Hematopoietic multipotent progenitor cell treated with erythropoietin and hydrocortisone succinate and interleukin-3 and kit ligand, for 17 days (in vitro differentiated cells): ENCODE data around the gene IPO13.

Source experiments
- DNase-seq: peaks from one replicate; pipeline ENCODE4 v3.0.0-alpha.2; 2015; ENCODE audit warnings: low spot score

The IPO13 gene

GRCh38 chr1:43951021-43951985 lies 4.6 kb downstream of the IPO13 start:
- DNase-seq: no peak

GRCh38 chr1:43952731-43953346 lies 6.1 kb downstream of the IPO13 start:
- no peak for DNase-seq

- DNase-seq: no peak
Measured at GRCh38 chr1:43953361-43953760, 6.6 kb downstream of the IPO13 start.

- no peak for DNase-seq
Measured at GRCh38 chr1:43954036-43954435, 7.3 kb downstream of the IPO13 start.

- no peak for DNase-seq
Measured at GRCh38 chr1:43956234-43956633, 9.5 kb downstream of the IPO13 start.

- no peak for DNase-seq
Measured at GRCh38 chr1:43957407-43958040, 10.8 kb downstream of the IPO13 start.

- DNase-seq: no peak
Measured at GRCh38 chr1:43958351-43959255, 11.9 kb downstream of the IPO13 start.

- no peak for DNase-seq
Measured at GRCh38 chr1:43960798-43961197, 14.0 kb downstream of the IPO13 start.

GRCh38 chr1:43961692-43962091 lies 14.9 kb downstream of the IPO13 start:
- no peak for DNase-seq

GRCh38 chr1:43962324-43962723 lies 15.6 kb downstream of the IPO13 start:
- DNase-seq: no peak

GRCh38 chr1:43963006-43963405 lies 16.3 kb downstream of the IPO13 start:
- DNase-seq: no peak

- DNase-seq: no peak
Measured at GRCh38 chr1:43963890-43964289, 17.1 kb downstream of the IPO13 start.

GRCh38 chr1:43965316-43965715 lies 18.6 kb downstream of the IPO13 start:
- DNase-seq: no peak

GRCh38 chr1:43968348-43968948 lies 21.7 kb downstream of the IPO13 start:
- DNase-seq: no peak

- no peak for DNase-seq
Measured at GRCh38 chr1:43969416-43969745, 22.6 kb downstream of the IPO13 start.

- DNase-seq: peak; percentile 91
Measured at GRCh38 chr1:43969746-43970466, 23.2 kb downstream of the IPO13 start, which contains the start of gene DPH2. Gene DPH2 (plus strand): TSS chr1:43970010. CDS start chr1:43970176, 166 bp downstream.

GRCh38 chr1:43970502-43970901 lies 23.8 kb downstream of the IPO13 start:
- no peak for DNase-seq

- no peak for DNase-seq
Measured at GRCh38 chr1:43970911-43971310, 24.2 kb downstream of the IPO13 start.

- no peak for DNase-seq
Measured at GRCh38 chr1:43971336-43971980, 24.7 kb downstream of the IPO13 start.

- no peak for DNase-seq
Measured at GRCh38 chr1:43973981-43974442, 27.3 kb downstream of the IPO13 start.
